Nephron (organoid): Measurements from ENCODE around the gene ERG.

Experiments
- H3K27ac Mint-ChIP-seq, 3 experiments: 2 replicates each; pipeline ENCODE4 v1.8.0; 2020; ENCODE audit warnings: mixed read lengths in 3 of 3, mild to moderate bottlenecking in 2 of 3, moderate library complexity in 1 of 3
- H3K27me3 Mint-ChIP-seq: 2 replicates; pipeline ENCODE4 v1.8.0; 2021; ENCODE audit warnings: low read depth, mild to moderate bottlenecking, moderate library complexity, mixed read lengths
- H3K36me3 Mint-ChIP-seq: 2 replicates; pipeline ENCODE4 v1.8.0; 2020; ENCODE audit warnings: low read depth, mixed read lengths
- H3K4me1 Mint-ChIP-seq: 2 replicates; pipeline ENCODE4 v1.8.0; 2020; ENCODE audit warnings: mixed read lengths
- H3K4me3 Mint-ChIP-seq, 3 experiments: 2 replicates each; pipeline ENCODE4 v1.8.0; 2020; ENCODE audit warnings: mild to moderate bottlenecking in 3 of 3, mixed read lengths in 3 of 3, moderate library complexity in 2 of 3
- H3K9me3 Mint-ChIP-seq: 2 replicates; pipeline ENCODE4 v1.8.0; 2020; ENCODE audit warnings: mixed read lengths
- CTCF ChIP-seq, 3 experiments: fragments of 200-600 bp; sonication (generic); IDR thresholded peaks; one replicate each; pipeline ENCODE4 v1.5.0; 2021; ENCODE audit warnings: antibody characterized with exemption in 3 of 3; ENCODE audit not compliant: unreplicated experiment in 3 of 3

ERG gene

GRCh38 chr21:38506661-38507281 lies 8.5 kb upstream of the ERG start:
- H3K36me3 Mint-ChIP-seq, result no peaks in the 10 kb centered on the region
- H3K27ac Mint-ChIP-seq, result no peak overlapping the region
- no peaks in the 10 kb centered on the region for H3K9me3 Mint-ChIP-seq
- TF ChIP-seq CTCF (IDR thresholded peaks at IDR 0.05; ENCODE audit: unreplicated experiment in 3 of 3), result no peak
- H3K27me3 Mint-ChIP-seq, result peaks cover 6% of the 10 kb centered on the region
- peak overlapping the region in 1 of 3 experiments; percentile 44 for H3K4me3 Mint-ChIP-seq
- peaks cover 25% of the 10 kb centered on the region for H3K4me1 Mint-ChIP-seq

- no peaks in the 10 kb centered on the region for H3K9me3 Mint-ChIP-seq
- H3K4me3 Mint-ChIP-seq, result no peak overlapping the region
- H3K27me3 Mint-ChIP-seq, result peaks cover 6% of the 10 kb centered on the region
- TF ChIP-seq CTCF (IDR thresholded peaks at IDR 0.05; ENCODE audit: unreplicated experiment in 3 of 3), result peak; percentile 63 to 76 (median 67)
- H3K4me1 Mint-ChIP-seq, result peaks cover 25% of the 10 kb centered on the region
- no peaks in the 10 kb centered on the region for H3K36me3 Mint-ChIP-seq
- no peak overlapping the region for H3K27ac Mint-ChIP-seq
Measured at GRCh38 chr21:38505654-38506523, 7.6 kb upstream of the ERG start.

GRCh38 chr21:38504066-38504465 lies 5.8 kb upstream of the ERG start:
- H3K27ac Mint-ChIP-seq, result no peak overlapping the region
- no peak for TF ChIP-seq CTCF (IDR thresholded peaks at IDR 0.05; ENCODE audit: unreplicated experiment in 3 of 3)
- peaks cover 6% of the 10 kb centered on the region for H3K27me3 Mint-ChIP-seq

GRCh38 chr21:38503583-38503982 lies 5.3 kb upstream of the ERG start:
- Mint-ChIP-seq H3K27ac (no peak overlapping the region), H3K36me3 (no peaks in the 10 kb centered on the region)
- TF ChIP-seq CTCF (IDR thresholded peaks at IDR 0.05; ENCODE audit: unreplicated experiment in 3 of 3), result no peak

More at GRCh38 chr21:38504066-38504465, 5.8 kb upstream of the ERG start:
- no peaks in the 10 kb centered on the region for H3K36me3 Mint-ChIP-seq
- peaks cover 30% of the 10 kb centered on the region for H3K4me1 Mint-ChIP-seq
- H3K9me3 Mint-ChIP-seq, result no peaks in the 10 kb centered on the region
- H3K4me3 Mint-ChIP-seq, result no peak overlapping the region

GRCh38 chr21:38500073-38500472 lies 1.8 kb upstream of the ERG start:
- H3K4me3 Mint-ChIP-seq, result no peak overlapping the region
- H3K9me3 Mint-ChIP-seq, result no peaks in the 10 kb centered on the region
- no peak for TF ChIP-seq CTCF (IDR thresholded peaks at IDR 0.05; ENCODE audit: unreplicated experiment in 3 of 3)
- H3K4me1 Mint-ChIP-seq, result peaks cover 12% of the 10 kb centered on the region
- peaks cover 3% of the 10 kb centered on the region for H3K27me3 Mint-ChIP-seq
- H3K27ac Mint-ChIP-seq, result no peak overlapping the region
- H3K36me3 Mint-ChIP-seq, result no peaks in the 10 kb centered on the region

More at GRCh38 chr21:38503583-38503982, 5.3 kb upstream of the ERG start:
- Mint-ChIP-seq H3K27me3 (peaks cover 6% of the 10 kb centered on the region), H3K9me3 (no peaks in the 10 kb centered on the region), H3K4me3 (no peak overlapping the region), H3K4me1 (peaks cover 32% of the 10 kb centered on the region)
